Liver (tissue), 9 donors: ENCODE data around the gene BCAS1. TPM values are rescaled to one million over a fixed set of nuclear protein-coding genes. Genes with fewer than 3 reads are reported as not detected.

ENCODE experiments used
- DNase-seq: peaks from one replicate; pipeline ENCODE4 v3.0.0-alpha.2; 2017; ENCODE audit warnings: low spot score
- H3K27ac ChIP-seq, 2 donors: one replicate each; pipeline ENCODE4 v1.7.0; 2013; ENCODE audit warnings: inconsistent platforms in 2 of 2, low read length in 2 of 2, control low read depth in 1 of 2, low read depth in 1 of 2, mild to moderate bottlenecking in 1 of 2
- H3K27me3 ChIP-seq, 4 donors: one replicate each; pipeline versions ENCODE4 v1.6.1 to v1.7.0; 2013; ENCODE audit warnings: low read length in 3 of 4, inconsistent platforms in 1 of 4, mild to moderate bottlenecking in 1 of 4, moderate library complexity in 1 of 4; ENCODE audit not compliant: control insufficient read depth in 4 of 4, insufficient read depth in 4 of 4
- H3K36me3 ChIP-seq, 4 donors: one replicate each; pipeline versions ENCODE4 v1.6.1 to v1.7.0; 2013; ENCODE audit warnings: low read length in 3 of 4, mild to moderate bottlenecking in 3 of 4, low read depth in 1 of 4, moderate library complexity in 1 of 4; ENCODE audit not compliant: control insufficient read depth in 4 of 4, insufficient read depth in 3 of 4
- H3K4me1 ChIP-seq, 4 donors: one replicate each; pipeline versions ENCODE4 v1.6.1 to v1.7.0; 2013; ENCODE audit warnings: low read length in 3 of 4, mild to moderate bottlenecking in 3 of 4, moderate library complexity in 1 of 4; ENCODE audit not compliant: control insufficient read depth in 4 of 4, insufficient read depth in 4 of 4
- H3K4me3 ChIP-seq, 3 donors: one replicate each; pipeline versions ENCODE4 v1.6.1 to v1.7.0; 2013; ENCODE audit warnings: low read length in 3 of 3, control low read depth in 1 of 3, low read depth in 1 of 3, mild to moderate bottlenecking in 1 of 3
- H3K9ac ChIP-seq, 2 donors: one replicate each; pipeline ENCODE4 v1.7.0; 2013; ENCODE audit warnings: low read length in 2 of 2, mild to moderate bottlenecking in 2 of 2, moderate library complexity in 2 of 2, control low read depth in 1 of 2, low read depth in 1 of 2
- H3K9me3 ChIP-seq, 4 donors: one replicate each; pipeline versions ENCODE4 v1.6.1 to v1.7.0; 2013; ENCODE audit warnings: low read length in 3 of 4; ENCODE audit not compliant: control insufficient read depth in 4 of 4
- EGR1 ChIP-seq, 2 donors: IDR thresholded peaks; 2 replicates each; pipeline ENCODE4 v1.6.1; 2016 to 2018; ENCODE audit warnings: antibody characterized with exemption in 2 of 2, low read depth in 2 of 2
- FOXA1 ChIP-seq: IDR thresholded peaks from 2 replicates; pipeline ENCODE4 v1.6.1; 2016; ENCODE audit warnings: antibody characterized with exemption
- FOXA2 ChIP-seq: IDR thresholded peaks from 2 replicates; pipeline ENCODE4 v1.6.1; 2016; ENCODE audit warnings: antibody characterized with exemption
- GABPA ChIP-seq, 2 donors: IDR thresholded peaks in 1 of 2; conservative IDR thresholded peaks in 1 of 2; 2 replicates each; pipeline ENCODE4 v1.6.1; 2016; ENCODE audit warnings: antibody characterized with exemption in 2 of 2, mild to moderate bottlenecking in 1 of 2, moderate library complexity in 1 of 2
- HNF4A ChIP-seq, 2 donors: conservative IDR thresholded peaks; 2 replicates each; pipeline ENCODE4 v1.6.1; 2016; ENCODE audit warnings: antibody characterized with exemption in 2 of 2, mild to moderate bottlenecking in 2 of 2
- HNF4G ChIP-seq: IDR thresholded peaks from 2 replicates; pipeline ENCODE4 v1.6.1; 2016; ENCODE audit warnings: antibody characterized with exemption
- JUND ChIP-seq, 2 donors: IDR thresholded peaks; 2 replicates each; pipeline ENCODE4 v1.6.1; 2016; ENCODE audit warnings: antibody characterized with exemption in 2 of 2
- NR2F2 ChIP-seq: IDR thresholded peaks from 2 replicates; pipeline ENCODE4 v1.6.1; 2016; ENCODE audit warnings: antibody characterized with exemption
- RAD21 ChIP-seq, 2 donors: IDR thresholded peaks; 2 replicates each; pipeline ENCODE4 v1.6.1; 2016; ENCODE audit warnings: antibody characterized with exemption in 2 of 2, mild to moderate bottlenecking in 2 of 2
- RXRA ChIP-seq, 2 donors: IDR thresholded peaks; 2 replicates each; pipeline ENCODE4 v1.6.1; 2017 to 2018; ENCODE audit warnings: antibody characterized with exemption in 2 of 2, mild to moderate bottlenecking in 1 of 2
- SP1 ChIP-seq: IDR thresholded peaks from 2 replicates; pipeline ENCODE4 v1.6.1; 2018; ENCODE audit warnings: antibody characterized with exemption, mild to moderate bottlenecking
- TAF1 ChIP-seq: conservative IDR thresholded peaks from 2 replicates; pipeline ENCODE4 v1.6.1; 2016; ENCODE audit warnings: antibody characterized with exemption, mild to moderate bottlenecking
- YY1 ChIP-seq: IDR thresholded peaks from 2 replicates; pipeline ENCODE4 v1.6.1; 2016; ENCODE audit warnings: antibody characterized with exemption, mild to moderate bottlenecking
- WGBS: extraction: QIAGEN DNeasy Blood & Tissue Kit; methylation state at CpG from one replicate; pipeline ENCODE4 v1.1.7; 2013; 5-methylcytosine and 5-hydroxymethylcytosine counted together
- polyA plus RNA-seq, 2 donors: library from polyadenylated mRNA; stranded (reverse) in 1 of 2; unstranded in 1 of 2; fragments of 200-250 nt in 1 of 2; fragments of >200 nt in 1 of 2; fragmentation: Nextera tagmentation in 1 of 2; extraction: Ambion mirVana in 1 of 2; gene quantifications; one replicate each; pipeline versions ENCODE4 v1.2.1 to v1.2.3, GENCODE V29; 2013 to 2015
- total RNA-seq, 2 donors: library from RNA; depleted of rRNA; stranded (reverse); fragments of >200 nt; gene quantifications; one replicate each; pipeline ENCODE4 v1.2.3, GENCODE V29; 2014
- TF ChIP-seq, protein P1 (sequence below): fragments of 150-350 bp; IDR thresholded peaks from 2 replicates; pipeline ENCODE4 v1.5.1; 2017; ENCODE audit warnings: improper control_type of control experiment, low read depth, low read length; ENCODE audit not compliant: missing input control
- TF ChIP-seq, protein P2 (sequence below): IDR thresholded peaks from 2 replicates; pipeline ENCODE4 v1.6.1; 2016; ENCODE audit warnings: antibody characterized with exemption
- TF ChIP-seq, protein P3 (sequence below): IDR thresholded peaks from 2 replicates; pipeline ENCODE4 v1.6.1; 2016; ENCODE audit warnings: antibody characterized with exemption
- TF ChIP-seq, protein P4 (sequence below): IDR thresholded peaks from 2 replicates; pipeline ENCODE4 v1.6.1; 2016; ENCODE audit warnings: antibody characterized with exemption
- TF ChIP-seq, protein P5 (sequence below): IDR thresholded peaks from 2 replicates; pipeline ENCODE4 v1.6.1; 2016; ENCODE audit warnings: antibody characterized with exemption, mild to moderate bottlenecking
- donor health status: healthy.
- donor health status: healthy.
- donor health status: healthy.
- donor health status: healthy.
- donor health status: healthy.

BCAS1 gene
- total and polyA plus RNA-seq, 4 donors, result under 0.01 to 0.93 (median 0.04) TPM

DNA sequence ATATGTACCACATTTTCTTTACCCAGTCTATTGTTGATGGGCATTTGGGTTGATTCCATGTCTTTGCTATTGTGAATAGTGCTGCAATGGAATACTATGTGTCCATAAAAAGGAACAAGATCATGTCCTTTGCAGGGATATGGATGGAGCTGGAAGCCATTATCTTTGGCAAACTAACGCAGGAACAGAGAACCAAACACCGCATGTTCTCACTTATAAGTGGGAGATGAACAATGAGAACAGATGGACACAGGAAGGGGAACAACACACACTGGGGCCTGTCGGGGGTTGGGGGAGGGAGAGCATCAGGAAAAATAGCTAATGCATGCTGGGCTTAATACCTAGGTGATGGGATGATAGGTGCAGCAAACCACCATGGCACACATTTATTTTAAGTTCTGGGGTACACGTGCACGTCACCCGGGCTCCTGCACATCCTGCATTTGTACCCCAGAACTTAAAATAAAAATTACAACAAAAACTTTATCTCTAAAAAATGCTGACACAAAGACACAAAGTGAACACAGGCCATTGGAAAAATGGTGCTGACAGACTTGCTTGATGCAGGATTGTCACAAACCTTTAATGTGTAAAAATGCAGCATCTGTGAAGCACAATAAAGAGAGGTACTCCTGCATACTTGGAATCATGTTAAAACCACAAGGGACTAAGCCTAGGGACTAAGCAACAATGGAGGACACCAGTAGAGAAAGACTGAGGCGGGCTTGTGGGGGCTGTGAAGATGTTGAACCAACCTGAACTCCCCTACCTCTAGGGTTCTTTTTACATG, 48.8 kb downstream of the BCAS1 start:
- WGBS, result 84% methylated on average over 7 of the region's 7 CpGs
- Histone ChIP-seq H3K9me3 (no peaks in the 10 kb centered on the region), H3K9ac (no peak overlapping the region), H3K27ac (no peak overlapping the region), H3K4me1 (no peaks in the 10 kb centered on the region), H3K36me3 (no peaks in the 10 kb centered on the region), H3K4me3 (no peak overlapping the region), H3K27me3 (no peaks in the 10 kb centered on the region)
- DNase-seq, result no peak
- TF ChIP-seq RAD21 (IDR thresholded peaks at IDR 0.05) (no peak), JUND (IDR thresholded peaks at IDR 0.05) (no peak), GABPA (IDR thresholded peaks at IDR 0.05 in 1 of 2, conservative IDR thresholded peaks at IDR 0.05 in 1 of 2) (no peak), YY1 (no peak), SP1 (no peak), NR2F2 (no peak), HNF4G (no peak), FOXA1 (no peak)
- TF ChIP-seq, protein P1, sequence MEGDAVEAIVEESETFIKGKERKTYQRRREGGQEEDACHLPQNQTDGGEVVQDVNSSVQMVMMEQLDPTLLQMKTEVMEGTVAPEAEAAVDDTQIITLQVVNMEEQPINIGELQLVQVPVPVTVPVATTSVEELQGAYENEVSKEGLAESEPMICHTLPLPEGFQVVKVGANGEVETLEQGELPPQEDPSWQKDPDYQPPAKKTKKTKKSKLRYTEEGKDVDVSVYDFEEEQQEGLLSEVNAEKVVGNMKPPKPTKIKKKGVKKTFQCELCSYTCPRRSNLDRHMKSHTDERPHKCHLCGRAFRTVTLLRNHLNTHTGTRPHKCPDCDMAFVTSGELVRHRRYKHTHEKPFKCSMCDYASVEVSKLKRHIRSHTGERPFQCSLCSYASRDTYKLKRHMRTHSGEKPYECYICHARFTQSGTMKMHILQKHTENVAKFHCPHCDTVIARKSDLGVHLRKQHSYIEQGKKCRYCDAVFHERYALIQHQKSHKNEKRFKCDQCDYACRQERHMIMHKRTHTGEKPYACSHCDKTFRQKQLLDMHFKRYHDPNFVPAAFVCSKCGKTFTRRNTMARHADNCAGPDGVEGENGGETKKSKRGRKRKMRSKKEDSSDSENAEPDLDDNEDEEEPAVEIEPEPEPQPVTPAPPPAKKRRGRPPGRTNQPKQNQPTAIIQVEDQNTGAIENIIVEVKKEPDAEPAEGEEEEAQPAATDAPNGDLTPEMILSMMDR, result no peak
- TF ChIP-seq, protein P2, sequence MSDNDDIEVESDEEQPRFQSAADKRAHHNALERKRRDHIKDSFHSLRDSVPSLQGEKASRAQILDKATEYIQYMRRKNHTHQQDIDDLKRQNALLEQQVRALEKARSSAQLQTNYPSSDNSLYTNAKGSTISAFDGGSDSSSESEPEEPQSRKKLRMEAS, result no peak

DNA sequence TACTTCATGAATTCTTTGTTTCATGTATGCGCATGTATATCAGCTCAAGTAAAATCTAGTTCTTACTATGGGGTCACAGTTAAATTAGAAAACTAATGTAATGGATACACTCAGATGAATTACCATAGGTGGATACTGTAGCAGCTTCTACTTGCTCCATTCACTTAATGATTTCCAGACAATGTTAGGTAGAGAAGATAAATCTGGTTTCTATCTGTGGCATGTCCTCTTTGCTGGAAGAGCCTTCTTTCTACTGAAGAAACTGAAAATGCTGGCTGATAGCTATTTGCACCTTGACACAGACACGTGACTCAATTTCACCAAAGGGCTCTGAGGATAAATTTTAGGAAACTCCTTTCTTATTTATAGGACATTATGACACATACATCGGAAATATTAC, 49.5 kb downstream of the BCAS1 start:
- no peak for DNase-seq
- Histone ChIP-seq H3K36me3 (no peaks in the 10 kb centered on the region), H3K27ac (no peak overlapping the region), H3K4me3 (no peak overlapping the region), H3K9me3 (no peaks in the 10 kb centered on the region), H3K27me3 (no peaks in the 10 kb centered on the region), H3K9ac (no peak overlapping the region), H3K4me1 (no peaks in the 10 kb centered on the region)
- WGBS, result 91% methylated on average over 3 of the region's 3 CpGs
- TF ChIP-seq GABPA (IDR thresholded peaks at IDR 0.05 in 1 of 2, conservative IDR thresholded peaks at IDR 0.05 in 1 of 2) (no peak), RXRA (IDR thresholded peaks at IDR 0.05) (no peak), FOXA2 (no peak), FOXA1 (no peak), EGR1 (IDR thresholded peaks at IDR 0.05; ENCODE audit: low read depth in 2 of 2) (no peak), HNF4A (conservative IDR thresholded peaks at IDR 0.05) (no peak), YY1 (no peak), JUND (IDR thresholded peaks at IDR 0.05) (no peak), SP1 (no peak), RAD21 (IDR thresholded peaks at IDR 0.05) (no peak), NR2F2 (no peak), TAF1 (no peak), HNF4G (no peak)
- TF ChIP-seq, protein P3, sequence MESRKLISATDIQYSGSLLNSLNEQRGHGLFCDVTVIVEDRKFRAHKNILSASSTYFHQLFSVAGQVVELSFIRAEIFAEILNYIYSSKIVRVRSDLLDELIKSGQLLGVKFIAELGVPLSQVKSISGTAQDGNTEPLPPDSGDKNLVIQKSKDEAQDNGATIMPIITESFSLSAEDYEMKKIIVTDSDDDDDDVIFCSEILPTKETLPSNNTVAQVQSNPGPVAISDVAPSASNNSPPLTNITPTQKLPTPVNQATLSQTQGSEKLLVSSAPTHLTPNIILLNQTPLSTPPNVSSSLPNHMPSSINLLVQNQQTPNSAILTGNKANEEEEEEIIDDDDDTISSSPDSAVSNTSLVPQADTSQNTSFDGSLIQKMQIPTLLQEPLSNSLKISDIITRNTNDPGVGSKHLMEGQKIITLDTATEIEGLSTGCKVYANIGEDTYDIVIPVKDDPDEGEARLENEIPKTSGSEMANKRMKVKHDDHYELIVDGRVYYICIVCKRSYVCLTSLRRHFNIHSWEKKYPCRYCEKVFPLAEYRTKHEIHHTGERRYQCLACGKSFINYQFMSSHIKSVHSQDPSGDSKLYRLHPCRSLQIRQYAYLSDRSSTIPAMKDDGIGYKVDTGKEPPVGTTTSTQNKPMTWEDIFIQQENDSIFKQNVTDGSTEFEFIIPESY, result no peak
- TF ChIP-seq, protein P1, result no peak
- TF ChIP-seq, protein P4, sequence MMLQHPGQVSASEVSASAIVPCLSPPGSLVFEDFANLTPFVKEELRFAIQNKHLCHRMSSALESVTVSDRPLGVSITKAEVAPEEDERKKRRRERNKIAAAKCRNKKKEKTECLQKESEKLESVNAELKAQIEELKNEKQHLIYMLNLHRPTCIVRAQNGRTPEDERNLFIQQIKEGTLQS, result no peak
- TF ChIP-seq, protein P2, result no peak
- TF ChIP-seq, protein P5, sequence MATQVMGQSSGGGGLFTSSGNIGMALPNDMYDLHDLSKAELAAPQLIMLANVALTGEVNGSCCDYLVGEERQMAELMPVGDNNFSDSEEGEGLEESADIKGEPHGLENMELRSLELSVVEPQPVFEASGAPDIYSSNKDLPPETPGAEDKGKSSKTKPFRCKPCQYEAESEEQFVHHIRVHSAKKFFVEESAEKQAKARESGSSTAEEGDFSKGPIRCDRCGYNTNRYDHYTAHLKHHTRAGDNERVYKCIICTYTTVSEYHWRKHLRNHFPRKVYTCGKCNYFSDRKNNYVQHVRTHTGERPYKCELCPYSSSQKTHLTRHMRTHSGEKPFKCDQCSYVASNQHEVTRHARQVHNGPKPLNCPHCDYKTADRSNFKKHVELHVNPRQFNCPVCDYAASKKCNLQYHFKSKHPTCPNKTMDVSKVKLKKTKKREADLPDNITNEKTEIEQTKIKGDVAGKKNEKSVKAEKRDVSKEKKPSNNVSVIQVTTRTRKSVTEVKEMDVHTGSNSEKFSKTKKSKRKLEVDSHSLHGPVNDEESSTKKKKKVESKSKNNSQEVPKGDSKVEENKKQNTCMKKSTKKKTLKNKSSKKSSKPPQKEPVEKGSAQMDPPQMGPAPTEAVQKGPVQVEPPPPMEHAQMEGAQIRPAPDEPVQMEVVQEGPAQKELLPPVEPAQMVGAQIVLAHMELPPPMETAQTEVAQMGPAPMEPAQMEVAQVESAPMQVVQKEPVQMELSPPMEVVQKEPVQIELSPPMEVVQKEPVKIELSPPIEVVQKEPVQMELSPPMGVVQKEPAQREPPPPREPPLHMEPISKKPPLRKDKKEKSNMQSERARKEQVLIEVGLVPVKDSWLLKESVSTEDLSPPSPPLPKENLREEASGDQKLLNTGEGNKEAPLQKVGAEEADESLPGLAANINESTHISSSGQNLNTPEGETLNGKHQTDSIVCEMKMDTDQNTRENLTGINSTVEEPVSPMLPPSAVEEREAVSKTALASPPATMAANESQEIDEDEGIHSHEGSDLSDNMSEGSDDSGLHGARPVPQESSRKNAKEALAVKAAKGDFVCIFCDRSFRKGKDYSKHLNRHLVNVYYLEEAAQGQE, result no peak
